IMR-90 (cell line): ENCODE measurements around the gene UGT3A1.

Source experiments
- CTCF ChIP-seq: conservative IDR thresholded peaks from 2 replicates; pipeline ENCODE4 v1.5.1; 2012; ENCODE audit warnings: mild to moderate bottlenecking, low read depth, low read length, improper control_type of control experiment
- POLR2A ChIP-seq: IDR thresholded peaks from 2 replicates; pipeline ENCODE4 v1.6.1; 2012; ENCODE audit warnings: mild to moderate bottlenecking, low read depth, low read length

DNA sequence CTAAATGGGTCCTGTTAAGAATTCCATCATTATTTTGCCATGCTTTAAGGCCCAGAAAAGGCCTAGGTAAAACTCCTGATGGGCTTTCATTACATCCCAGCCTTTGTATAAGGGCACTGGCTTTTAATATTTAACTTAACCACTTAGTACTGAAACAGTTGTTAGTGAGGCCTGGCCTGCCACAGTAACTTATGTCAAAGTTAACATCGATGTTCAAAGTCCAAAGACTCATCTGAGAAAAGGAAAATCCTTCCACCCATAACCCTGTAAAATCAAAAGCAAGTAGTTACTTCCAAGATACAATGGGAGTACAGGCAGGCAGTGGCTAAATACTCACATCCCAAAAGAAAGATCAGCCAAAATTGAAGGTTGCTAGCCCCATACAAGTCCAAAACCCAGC lies 15.0 kb upstream of the UGT3A1 start:
- no peak for TF ChIP-seq POLR2A
- no peak for TF ChIP-seq CTCF
